Stomach (tissue), 9 donors: ENCODE data around the gene ACTL8. TPM values are rescaled to one million over a fixed set of nuclear protein-coding genes. Genes with fewer than 3 reads are reported as not detected.

ENCODE experiments used
- DNase-seq, 2 donors: peaks; one replicate each; pipeline versions ENCODE4 v3.0.0 to v3.0.0-alpha.2; 2013 to 2019
- H3K27ac ChIP-seq, 5 donors: fragments of 200-600 bp in 4 of 5; sonication (generic) in 4 of 5; one replicate each; pipeline ENCODE4 v1.5.1; 2013 to 2019; ENCODE audit warnings: mild to moderate bottlenecking in 1 of 5, moderate library complexity in 1 of 5
- H3K27me3 ChIP-seq, 3 donors: fragments of 200-600 bp; sonication (generic); one replicate each; pipeline ENCODE4 v1.5.1; 2017 to 2019; ENCODE audit warnings: mixed run types in 1 of 3
- H3K36me3 ChIP-seq, 4 donors: fragments of 200-600 bp; sonication (generic); 1 replicate in 3 of 4; 2 replicates in 1 of 4; pipeline ENCODE4 v1.5.1; 2016 to 2019
- H3K4me1 ChIP-seq, 4 donors: fragments of 200-600 bp; sonication (generic); one replicate each; pipeline ENCODE4 v1.5.1; 2016 to 2019
- H3K4me3 ChIP-seq, 4 donors: fragments of 200-600 bp; sonication (generic) in 3 of 4; one replicate each; pipeline ENCODE4 v1.5.1; 2016 to 2019; ENCODE audit warnings: mild to moderate bottlenecking in 1 of 4
- H3K9me3 ChIP-seq, 4 donors: fragments of 200-600 bp; sonication (generic); one replicate each; pipeline ENCODE4 v1.5.1; 2016 to 2019
- EP300 ChIP-seq: sonication (generic); formaldehyde crosslinking; IDR thresholded peaks from one replicate; pipeline ENCODE4 v1.6.1; 2017; ENCODE audit warnings: antibody characterized with exemption
- POLR2A ChIP-seq, 4 donors: fragments of 450-650 bp; IDR thresholded peaks; one replicate each; pipeline ENCODE4 v1.6.1; 2016; ENCODE audit warnings: antibody characterized with exemption in 4 of 4, control low read depth in 2 of 4, mild to moderate bottlenecking in 1 of 4, moderate library complexity in 1 of 4
- POLR2AphosphoS5 ChIP-seq, 3 donors: sonication (generic); formaldehyde crosslinking; IDR thresholded peaks; one replicate each; pipeline ENCODE4 v1.6.1; 2016; ENCODE audit warnings: antibody characterized with exemption in 3 of 3
- whole genome bisulfite sequencing, 5 donors: extraction: QIAGEN DNeasy Blood & Tissue Kit in 3 of 5; methylation state at CpG; one replicate each; pipeline versions ENCODE4 v1.1.5 to v1.1.7; 2013 to 2018; 5-methylcytosine and 5-hydroxymethylcytosine counted together
- intact Hi-C: fragments of 100-400 bp; cut with DNase I; formaldehyde crosslinking; loops from one replicate; pipeline ENCODE4 v1.15.1; 2023; ENCODE audit warnings: low total_unique reads
- polyA plus RNA-seq, 3 donors: library from polyadenylated mRNA; stranded (reverse); fragments of 200-250 nt; gene quantifications; one replicate each; pipeline ENCODE4 v1.2.3, GENCODE V29; 2013
- total RNA-seq, 5 donors: library from RNA; depleted of rRNA; stranded (reverse); fragments of >200 nt; gene quantifications; one replicate each; pipeline versions ENCODE4 v1.1.0 to v1.2.3, GENCODE V29; 2014 to 2016
- TF ChIP-seq, protein P1 (sequence below), 7 experiments: fragments of 450-650 bp in 4 of 7; fragments of 200-600 bp in 3 of 7; sonication (generic) in 3 of 7; IDR thresholded peaks; one replicate each; pipeline ENCODE4 v1.5.1; 2016 to 2019; ENCODE audit warnings: antibody characterized with exemption in 7 of 7, control low read depth in 2 of 7, mild to moderate bottlenecking in 1 of 7
- donor health status: healthy with polysubstance abuse.
- donor health status: Bipolar disorder and iron deficiency.
- donor health status: healthy.

Gene ACTL8
- total and polyA plus RNA-seq, 8 donors, result not detected

- TF ChIP-seq EP300, result no peak
- no peak for TF ChIP-seq POLR2AphosphoS5 (IDR thresholded peaks at IDR 0.05)
- TF ChIP-seq POLR2A (IDR thresholded peaks at IDR 0.05), result no peak
- TF ChIP-seq, protein P1, sequence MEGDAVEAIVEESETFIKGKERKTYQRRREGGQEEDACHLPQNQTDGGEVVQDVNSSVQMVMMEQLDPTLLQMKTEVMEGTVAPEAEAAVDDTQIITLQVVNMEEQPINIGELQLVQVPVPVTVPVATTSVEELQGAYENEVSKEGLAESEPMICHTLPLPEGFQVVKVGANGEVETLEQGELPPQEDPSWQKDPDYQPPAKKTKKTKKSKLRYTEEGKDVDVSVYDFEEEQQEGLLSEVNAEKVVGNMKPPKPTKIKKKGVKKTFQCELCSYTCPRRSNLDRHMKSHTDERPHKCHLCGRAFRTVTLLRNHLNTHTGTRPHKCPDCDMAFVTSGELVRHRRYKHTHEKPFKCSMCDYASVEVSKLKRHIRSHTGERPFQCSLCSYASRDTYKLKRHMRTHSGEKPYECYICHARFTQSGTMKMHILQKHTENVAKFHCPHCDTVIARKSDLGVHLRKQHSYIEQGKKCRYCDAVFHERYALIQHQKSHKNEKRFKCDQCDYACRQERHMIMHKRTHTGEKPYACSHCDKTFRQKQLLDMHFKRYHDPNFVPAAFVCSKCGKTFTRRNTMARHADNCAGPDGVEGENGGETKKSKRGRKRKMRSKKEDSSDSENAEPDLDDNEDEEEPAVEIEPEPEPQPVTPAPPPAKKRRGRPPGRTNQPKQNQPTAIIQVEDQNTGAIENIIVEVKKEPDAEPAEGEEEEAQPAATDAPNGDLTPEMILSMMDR (IDR thresholded peaks at IDR 0.05), result no peak
- no peak overlapping the region for H3K4me3 ChIP-seq
- peaks cover 0 to 53% (median 7%) of the 10 kb centered on the region in 3 donors for H3K27me3 ChIP-seq
- H3K27ac ChIP-seq, result no peak overlapping the region
- 85 to 95% (median 90%) methylated on average over 2 of the region's 2 CpGs for WGBS, 5 donors
- H3K9me3 ChIP-seq, result no peaks in the 10 kb centered on the region
- no peaks in the 10 kb centered on the region for H3K36me3 ChIP-seq
- intact Hi-C loops, result no loop called here
- DNase-seq, result no peak
- H3K4me1 ChIP-seq, result no peaks in the 10 kb centered on the region
Measured at GRCh38 chr1:17775796-17776195, 20.7 kb downstream of the ACTL8 start.

DNA sequence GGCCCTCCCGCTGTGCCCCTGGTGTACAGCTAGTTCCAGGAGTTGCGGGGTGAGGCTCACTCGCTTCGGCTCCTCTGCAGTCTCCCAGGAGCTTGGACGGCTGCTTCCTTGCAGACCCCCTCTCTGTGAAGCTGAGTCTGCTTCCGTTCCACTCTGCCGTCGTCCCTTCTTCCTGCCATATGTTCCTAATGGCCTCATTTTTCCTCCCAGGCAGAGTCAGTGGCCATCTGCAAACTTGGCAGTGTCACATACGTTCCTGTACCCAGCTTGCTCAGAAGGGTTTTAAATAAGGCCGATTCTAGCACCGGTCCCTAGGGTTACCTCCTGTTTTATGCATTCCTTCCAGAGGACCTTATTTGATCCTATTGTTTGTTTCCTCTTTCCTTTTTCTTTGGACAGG lies 21.3 kb downstream of the ACTL8 start:
- Histone ChIP-seq H3K36me3 (no peaks in the 10 kb centered on the region), H3K9me3 (no peaks in the 10 kb centered on the region), H3K27ac (no peak overlapping the region), H3K4me1 (no peaks in the 10 kb centered on the region), H3K4me3 (no peak overlapping the region), H3K27me3 (peaks cover 0 to 53% (median 7%) of the 10 kb centered on the region in 3 donors)
- TF ChIP-seq POLR2AphosphoS5 (IDR thresholded peaks at IDR 0.05) (no peak), EP300 (no peak), POLR2A (IDR thresholded peaks at IDR 0.05) (no peak)
- TF ChIP-seq, protein P1 (IDR thresholded peaks at IDR 0.05), result no peak
- 49 to 62% (median 58%) methylated on average over 11 of the region's 11 CpGs for WGBS, 5 donors
- intact Hi-C loops, result no loop called here
- DNase-seq, result no peak

DNA sequence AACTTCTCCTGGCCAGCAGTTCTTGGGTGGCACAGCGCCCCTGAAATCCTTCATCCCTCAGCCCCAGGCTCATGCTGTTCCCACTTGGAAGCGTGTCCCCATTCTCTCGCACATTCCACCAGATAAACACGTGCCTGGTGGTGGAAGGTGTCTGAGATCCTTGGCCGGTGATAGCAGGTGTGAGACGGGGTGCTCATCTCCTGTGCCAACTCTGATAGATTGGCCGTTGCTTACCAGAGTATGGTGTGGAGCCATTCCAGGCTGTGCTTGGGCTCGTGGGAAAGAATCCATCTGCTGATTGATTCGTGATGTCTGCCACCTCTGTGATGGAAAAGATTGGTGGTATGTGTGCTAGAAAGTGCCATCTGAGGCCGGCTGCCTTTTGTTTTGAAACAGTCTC lies 22.2 kb downstream of the ACTL8 start:
- no peak overlapping the region for H3K4me3 ChIP-seq
- H3K9me3 ChIP-seq, result no peaks in the 10 kb centered on the region
- TF ChIP-seq POLR2AphosphoS5 (IDR thresholded peaks at IDR 0.05) (no peak), POLR2A (IDR thresholded peaks at IDR 0.05) (no peak), EP300 (no peak)
- TF ChIP-seq, protein P1 (IDR thresholded peaks at IDR 0.05), result no peak
- no peaks in the 10 kb centered on the region for H3K36me3 ChIP-seq
- no peak for DNase-seq
- intact Hi-C loops, result no loop called here
- no peaks in the 10 kb centered on the region for H3K4me1 ChIP-seq
- no peak overlapping the region for H3K27ac ChIP-seq
- WGBS, 5 donors, result 63 to 70% (median 68%) methylated on average over 10 of the region's 10 CpGs
- H3K27me3 ChIP-seq, result peaks cover 0 to 52% (median 7%) of the 10 kb centered on the region in 3 donors

DNA sequence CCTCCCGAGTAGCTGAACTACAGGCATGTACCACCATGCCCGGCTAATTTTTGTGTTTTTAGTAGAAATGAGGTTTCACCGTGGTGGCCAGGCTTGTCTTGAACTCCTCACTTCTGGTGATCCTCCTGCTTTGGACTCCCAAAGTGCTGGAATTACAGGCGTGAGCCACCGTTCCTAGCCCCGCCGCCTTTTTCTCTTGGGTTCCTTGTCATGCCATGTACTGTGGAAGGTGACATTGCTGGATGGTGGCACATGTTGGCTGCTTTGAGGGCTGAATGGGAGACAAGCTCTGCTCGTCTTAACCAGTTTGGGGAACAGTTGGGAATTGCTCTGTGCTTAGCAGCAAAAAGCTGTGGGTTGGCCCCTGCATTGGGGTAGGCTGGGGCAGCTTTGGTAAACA lies 22.7 kb downstream of the ACTL8 start:
- Histone ChIP-seq H3K36me3 (no peaks in the 10 kb centered on the region), H3K27ac (no peak overlapping the region), H3K4me1 (no peaks in the 10 kb centered on the region), H3K27me3 (peaks cover 0 to 48% (median 7%) of the 10 kb centered on the region in 3 donors), H3K9me3 (no peaks in the 10 kb centered on the region), H3K4me3 (no peak overlapping the region)
- no peak for DNase-seq
- WGBS, 5 donors, result 82 to 89% (median 85%) methylated on average over 8 of the region's 8 CpGs
- intact Hi-C loops, result no loop called here
- no peak for TF ChIP-seq POLR2A (IDR thresholded peaks at IDR 0.05)
- TF ChIP-seq EP300, result no peak
- TF ChIP-seq, protein P1 (IDR thresholded peaks at IDR 0.05), result no peak
- no peak for TF ChIP-seq POLR2AphosphoS5 (IDR thresholded peaks at IDR 0.05)
